K562 (cell line): ENCODE data around the gene MPRIP. TPM values are rescaled to one million over a fixed set of nuclear protein-coding genes. Genes with fewer than 3 reads are reported as not detected.

Source experiments
- AFF1 ChIP-seq, 2 experiments: fragments of 450-650 bp; IDR thresholded peaks; 2 replicates each; pipeline ENCODE4 v1.6.1; 2018; ENCODE audit warnings: mild to moderate bottlenecking in 2 of 2, low read depth in 1 of 2; ENCODE audit not compliant: partially characterized antibody in 2 of 2
- ATF2 ChIP-seq: sonication (generic); formaldehyde crosslinking; IDR thresholded peaks from 2 replicates; pipeline ENCODE4 v1.8.1; 2022; ENCODE audit warnings: missing genetic modification reagents
- BRF2 ChIP-seq: IDR thresholded peaks from 3 replicates; pipeline ENCODE4 v1.6.1; 2011; ENCODE audit warnings: borderline replicate concordance, mild to moderate bottlenecking; ENCODE audit not compliant: insufficient read length, insufficient read depth
- HCFC1 ChIP-seq: IDR thresholded peaks from 2 replicates; pipeline ENCODE4 v1.6.1; 2012; ENCODE audit warnings: low read depth, low read length, improper control_type of control experiment
- LEF1 ChIP-seq: fragments of 450-650 bp; IDR thresholded peaks from 2 replicates; pipeline ENCODE4 v1.6.1; 2016; ENCODE audit warnings: mild to moderate bottlenecking
- SMAD4 ChIP-seq: fragments of 250-450 bp; sonication (Bioruptor Pico); conservative IDR thresholded peaks from 2 replicates; pipeline ENCODE4 v1.8.0; 2021; ENCODE audit warnings: inconsistent platforms, mild to moderate bottlenecking, moderate library complexity
- TAF1 ChIP-seq: IDR thresholded peaks from 2 replicates; pipeline ENCODE4 v1.6.1; 2011; ENCODE audit warnings: mild to moderate bottlenecking, low read length, moderate library complexity; ENCODE audit not compliant: insufficient read depth, control insufficient read depth, severe bottlenecking; ENCODE audit errors: extremely low read depth
- VEZF1 ChIP-seq: fragments of 200-800 bp; sonication (Bioruptor generic); IDR thresholded peaks from 2 replicates; pipeline ENCODE4 v1.6.1; 2017; ENCODE audit warnings: missing genetic modification characterization, missing compliant biosample characterization
- WHSC1 ChIP-seq: IDR thresholded peaks from one replicate; pipeline ENCODE4 v1.6.1; 2012; ENCODE audit warnings: low read length, control low read depth, inconsistent platforms
- ZBTB5 ChIP-seq: fragments of 450-650 bp; IDR thresholded peaks from 2 replicates; pipeline ENCODE4 v1.6.1; 2017; ENCODE audit warnings: antibody characterized with exemption
- ZC3H8 ChIP-seq: fragments of 450-650 bp; IDR thresholded peaks from 2 replicates; pipeline ENCODE4 v1.6.1; 2017
- ZNF24 ChIP-seq: fragments of 450-650 bp; IDR thresholded peaks from 2 replicates; pipeline ENCODE4 v1.6.1; 2016
- ZNF282 ChIP-seq: sonication (generic); formaldehyde crosslinking; IDR thresholded peaks from 2 replicates; pipeline ENCODE4 v1.8.1; 2023; ENCODE audit warnings: missing genetic modification reagents
- ZNF3 ChIP-seq: fragments of 250-450 bp; sonication (Bioruptor Pico); IDR thresholded peaks from 2 replicates; pipeline ENCODE4 v1.5.0; 2021; ENCODE audit warnings: mild to moderate bottlenecking, moderate library complexity
- ZNF436 ChIP-seq: fragments of 250-450, 450-650 bp; sonication (Bioruptor Pico); formaldehyde crosslinking; IDR thresholded peaks from 2 replicates; pipeline ENCODE4 v1.7.0; 2020; ENCODE audit warnings: mild to moderate bottlenecking
- polyA plus RNA-seq, 8 experiments: library from polyadenylated mRNA; depleted of rRNA in 4 of 8; stranded (reverse) in 5 of 8; unstranded in 3 of 8; fragments of >200 nt; fragmentation: Nextera tagmentation in 2 of 8; fragmentation: Illumina TruSeq in 1 of 8; extraction: Ambion mirVana in 2 of 8; extraction: Trizol in 1 of 8; gene quantifications; 2 replicates each; pipeline versions ENCODE4 v1.2.1 to v1.2.3, GENCODE V29; 2011 to 2014; ENCODE audit warnings: inconsistent platforms in 1 of 8, missing spikeins in 1 of 8
- total RNA-seq, 7 experiments: library from RNA; depleted of rRNA in 6 of 7; stranded (reverse); fragments of >200 nt in 6 of 7; fragmentation: Illumina TruSeq in 2 of 7; extraction: Trizol in 2 of 7; gene quantifications; 2 replicates each; pipeline versions ENCODE4 v1.2.1 to v1.2.3, GENCODE V29; 2011 to 2021; ENCODE audit warnings: low replicate concordance in 1 of 7

MPRIP gene
- total and polyA plus RNA-seq, 9 of the 15 experiments (the other 6 are each of a cell fraction or from before 2014, with no cell fraction given), result 10.0 to 72.6 (median 30.1) TPM

GRCh38 chr17:17237026-17237799, 195.0 kb downstream of the MPRIP start, which contains the start of gene FLCN (continued):
- TF ChIP-seq BRF2, result no peak
- no peak for TF ChIP-seq ZNF3 (CRISPR knock-in tag)
- no peak for TF ChIP-seq ZC3H8
- no peak for TF ChIP-seq ATF2 (CRISPR knock-in tag)
- no peak for TF ChIP-seq ZBTB5
- no peak for TF ChIP-seq ZNF436
- TF ChIP-seq VEZF1 (CRISPR knock-in tag), result 0 out of 2 replicates have a peak, but pooled peaks have one; percentile 19
- TF ChIP-seq TAF1, result peak; percentile 70
- peak; percentile 13; the same call in 1 of the 2 replicates for TF ChIP-seq SMAD4 (CRISPR knock-in tag)
- no peak for TF ChIP-seq WHSC1
- no peak for TF ChIP-seq ZNF282 (CRISPR knock-in tag)
- TF ChIP-seq HCFC1, result no peak; the same call in 1 of the 2 replicates
- no peak for TF ChIP-seq ZNF24
- peak in 1 of 2 experiments; percentile 50 for TF ChIP-seq AFF1 (IDR thresholded peaks at IDR 0.05; ENCODE audit: low read depth in 1 of 2, partially characterized antibody in 2 of 2)
- peak; percentile 58 for TF ChIP-seq LEF1
